ENCODE measurements around the gene SLC25A33.

Gene SLC25A33

DNA sequence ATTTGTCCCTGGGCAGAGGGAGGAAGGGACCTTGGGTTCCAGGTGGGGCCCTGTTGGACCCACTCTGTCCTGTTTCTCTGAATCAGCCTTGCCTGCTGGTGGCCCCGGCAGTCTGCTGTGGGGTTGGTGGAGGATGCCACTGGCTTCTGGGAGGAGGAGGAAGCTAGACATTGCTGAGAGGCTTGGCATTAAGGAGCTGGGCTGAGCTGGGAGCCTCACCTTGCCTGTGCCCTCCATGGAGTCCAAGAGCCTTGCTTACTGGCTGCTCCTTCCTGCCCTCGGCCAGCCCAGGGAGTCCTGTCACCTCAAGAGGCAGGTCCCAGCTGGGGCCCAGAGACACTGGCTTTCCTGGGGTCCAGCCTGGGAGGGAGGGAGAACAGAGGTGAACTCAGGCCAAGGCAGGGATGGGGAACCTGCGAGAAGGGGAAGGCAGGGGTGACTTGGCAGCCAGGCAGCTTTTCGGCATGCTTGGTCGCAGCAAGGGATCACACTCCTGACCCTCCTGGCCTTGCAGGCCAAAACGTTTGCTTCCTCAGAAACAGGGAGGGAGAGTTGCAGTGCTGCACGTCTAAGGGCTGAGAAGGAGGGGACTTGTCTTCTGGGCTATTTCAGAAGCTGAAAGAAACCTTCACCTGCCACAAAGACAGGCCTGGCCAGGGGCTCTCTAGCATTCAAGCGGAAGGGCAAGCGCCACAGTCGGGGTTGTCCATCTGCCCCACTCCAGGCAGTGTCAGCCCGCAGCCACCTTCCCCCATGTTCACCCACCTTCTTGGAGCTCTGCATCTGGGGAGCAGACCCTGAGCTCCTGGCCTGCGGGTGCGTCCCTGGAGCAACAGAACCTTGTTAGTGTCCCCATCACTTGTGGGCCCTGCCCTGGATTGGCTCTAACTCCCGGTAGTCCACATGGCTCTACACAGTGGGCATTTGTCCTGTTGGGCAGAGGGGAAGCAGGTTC, 58.4 kb downstream of the SLC25A33 start:
- Histone ChIP-seq H3K4me3 (ENCODE audit: low read length) (no peak overlapping the region), H3K4me1 (ENCODE audit: control insufficient read depth, insufficient read depth, low read length) (peaks cover 12% of the 10 kb centered on the region), H3K9ac (ENCODE audit: low read depth, low read length) (no peak overlapping the region), H3K36me3 (ENCODE audit: insufficient read depth, low read length) (peaks cover 15% of the 10 kb centered on the region), H3K9me3 (replicated peaks; ENCODE audit: low read length) (no peaks in the 10 kb centered on the region), H3K27me3 (ENCODE audit: control insufficient read depth, insufficient read depth, low read length) (no peaks in the 10 kb centered on the region), H3K4me2 (ENCODE audit: low read length) (no peak overlapping the region)

DNA sequence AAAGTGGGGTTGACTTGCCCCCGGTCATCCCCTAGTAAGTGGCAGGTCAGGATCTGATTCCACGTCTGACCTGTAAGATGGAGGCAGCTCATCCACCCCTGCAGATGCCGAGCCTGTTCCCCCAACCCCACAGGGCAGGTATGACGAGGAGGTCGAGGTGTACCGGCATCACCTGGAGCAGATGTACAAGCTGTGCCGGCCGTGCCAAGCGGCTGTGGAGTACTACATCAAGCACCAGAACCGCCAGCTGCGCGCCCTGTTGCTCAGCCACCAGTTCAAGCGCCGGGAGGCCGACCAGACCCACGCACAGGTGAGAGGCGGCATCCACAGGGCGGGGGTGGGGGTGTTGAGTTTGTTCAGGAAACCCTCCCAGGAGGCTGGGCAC, 59.0 kb downstream of the SLC25A33 start:
- Histone ChIP-seq H3K27me3 (ENCODE audit: control insufficient read depth, insufficient read depth, low read length) (no peaks in the 10 kb centered on the region), H3K36me3 (ENCODE audit: insufficient read depth, low read length) (peaks cover 15% of the 10 kb centered on the region), H3K4me3 (ENCODE audit: low read length) (no peak overlapping the region), H3K9ac (ENCODE audit: low read depth, low read length) (no peak overlapping the region), H3K4me1 (ENCODE audit: control insufficient read depth, insufficient read depth, low read length) (peaks cover 5% of the 10 kb centered on the region), H3K4me2 (ENCODE audit: low read length) (no peak overlapping the region), H3K9me3 (replicated peaks; ENCODE audit: low read length) (no peaks in the 10 kb centered on the region)

DNA sequence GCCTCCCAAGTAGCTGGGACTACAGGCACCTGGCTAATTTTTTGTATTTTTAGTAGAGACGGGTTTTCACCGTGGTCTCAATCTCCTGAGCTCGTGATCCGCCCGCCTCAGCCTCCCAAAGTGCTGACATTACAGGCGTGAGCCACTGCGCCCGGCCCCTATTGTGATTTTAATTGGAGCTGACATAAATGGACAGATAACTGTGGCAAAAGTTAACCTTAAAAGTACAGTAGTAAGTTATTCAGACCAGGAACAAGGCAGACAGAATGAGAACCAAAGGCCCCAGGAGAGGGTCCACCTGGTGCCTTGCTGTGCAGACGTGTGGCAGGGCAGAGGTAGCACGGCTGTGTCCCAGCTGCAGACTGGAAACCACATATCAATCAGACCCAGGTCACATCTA, 60.5 kb downstream of the SLC25A33 start:
- H3K4me3 ChIP-seq (ENCODE audit: low read length) = no peak overlapping the region
- H3K4me2 ChIP-seq (ENCODE audit: low read length) = no peak overlapping the region
- H3K36me3 ChIP-seq (ENCODE audit: insufficient read depth, low read length) = peaks cover 15% of the 10 kb centered on the region
- no peaks in the 10 kb centered on the region for H3K27me3 ChIP-seq (ENCODE audit: control insufficient read depth, insufficient read depth, low read length)
- no peaks in the 10 kb centered on the region for H3K9me3 ChIP-seq (replicated peaks; ENCODE audit: low read length)
- no peaks in the 10 kb centered on the region for H3K4me1 ChIP-seq (ENCODE audit: control insufficient read depth, insufficient read depth, low read length)
- no peak overlapping the region for H3K9ac ChIP-seq (ENCODE audit: low read depth, low read length)

- Histone ChIP-seq H3K9me3 (replicated peaks; ENCODE audit: low read length) (no peaks in the 10 kb centered on the region), H3K4me1 (ENCODE audit: control insufficient read depth, insufficient read depth, low read length) (no peaks in the 10 kb centered on the region), H3K9ac (ENCODE audit: low read depth, low read length) (no peak overlapping the region), H3K36me3 (ENCODE audit: insufficient read depth, low read length) (peaks cover 15% of the 10 kb centered on the region), H3K4me2 (ENCODE audit: low read length) (no peak overlapping the region), H3K4me3 (ENCODE audit: low read length) (no peak overlapping the region), H3K27me3 (ENCODE audit: control insufficient read depth, insufficient read depth, low read length) (no peaks in the 10 kb centered on the region)
These were observed 61.9 kb downstream of the SLC25A33 start for GRCh38 chr1:9600861-9601834.

DNA sequence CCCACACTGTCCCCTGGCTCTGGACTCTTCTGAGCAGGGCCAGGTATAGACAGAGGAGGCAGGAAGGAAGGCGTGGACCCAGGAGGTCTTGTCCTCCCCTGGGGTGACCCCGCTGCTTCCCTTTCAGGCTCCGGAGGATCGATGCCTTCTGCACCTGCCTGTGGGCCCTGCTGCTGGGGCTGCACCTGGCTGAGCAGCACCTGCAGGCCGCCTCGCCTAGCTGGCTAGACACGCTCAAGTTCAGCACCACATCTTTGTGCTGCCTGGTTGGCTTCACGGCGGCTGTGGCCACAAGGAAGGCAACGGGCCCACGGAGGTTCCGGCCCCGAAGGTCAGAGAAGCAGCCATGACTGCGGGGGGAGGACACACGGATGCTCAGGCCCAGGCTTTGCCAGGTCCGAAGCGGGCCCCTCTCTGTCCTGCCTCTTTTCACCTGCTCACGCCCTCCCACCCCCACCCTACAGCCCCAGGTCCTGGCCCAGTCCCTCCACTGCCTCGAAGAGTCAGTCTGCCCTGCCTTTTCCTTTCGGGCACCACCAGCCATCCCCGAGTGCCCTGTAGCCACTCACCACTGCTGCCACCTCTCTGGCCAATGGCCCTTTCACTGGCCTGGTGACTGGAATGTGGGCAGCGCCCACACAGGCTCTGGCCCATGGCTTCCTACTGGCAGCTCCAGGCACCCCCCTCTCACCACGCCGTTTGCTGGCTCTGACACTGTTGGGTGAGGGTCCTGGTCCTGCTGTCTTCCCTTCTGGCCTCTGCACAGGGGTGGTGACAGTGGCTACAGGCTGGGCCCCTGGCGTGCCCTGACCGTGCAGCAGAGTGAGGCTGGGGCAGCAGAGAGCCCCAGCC, 62.9 kb downstream of the SLC25A33 start:
- H3K9ac ChIP-seq (ENCODE audit: low read depth, low read length) = no peak overlapping the region
- H3K4me1 ChIP-seq (ENCODE audit: control insufficient read depth, insufficient read depth, low read length) = no peaks in the 10 kb centered on the region
- H3K4me3 ChIP-seq (ENCODE audit: low read length) = no peak overlapping the region
- no peaks in the 10 kb centered on the region for H3K9me3 ChIP-seq (replicated peaks; ENCODE audit: low read length)
- no peak overlapping the region for H3K4me2 ChIP-seq (ENCODE audit: low read length)
- peaks cover 15% of the 10 kb centered on the region for H3K36me3 ChIP-seq (ENCODE audit: insufficient read depth, low read length)
- no peaks in the 10 kb centered on the region for H3K27me3 ChIP-seq (ENCODE audit: control insufficient read depth, insufficient read depth, low read length)

DNA sequence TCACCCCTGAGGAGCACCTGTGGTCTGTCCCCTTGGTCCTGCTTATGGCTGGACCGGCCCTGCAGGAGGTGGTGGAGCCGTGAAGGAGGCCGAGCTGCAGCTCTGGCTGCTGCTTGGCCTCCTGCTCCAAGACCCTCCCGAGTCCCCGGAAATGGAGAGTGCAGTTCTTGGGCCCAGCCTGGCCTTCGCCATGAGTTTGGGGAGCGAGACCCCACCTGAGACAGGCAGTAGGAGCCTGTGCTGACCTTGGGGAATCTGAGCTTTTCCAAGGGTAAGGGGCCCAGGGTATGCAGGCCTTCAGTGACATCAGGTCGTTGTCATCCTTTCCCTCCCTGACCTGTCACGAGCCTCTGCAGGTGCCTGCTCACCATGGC, 63.5 kb downstream of the SLC25A33 start:
- H3K4me1 ChIP-seq (ENCODE audit: control insufficient read depth, insufficient read depth, low read length) = no peaks in the 10 kb centered on the region
- H3K9ac ChIP-seq (ENCODE audit: low read depth, low read length) = no peak overlapping the region
- H3K9me3 ChIP-seq (replicated peaks; ENCODE audit: low read length) = no peaks in the 10 kb centered on the region
- no peaks in the 10 kb centered on the region for H3K27me3 ChIP-seq (ENCODE audit: control insufficient read depth, insufficient read depth, low read length)
- peaks cover 17% of the 10 kb centered on the region for H3K36me3 ChIP-seq (ENCODE audit: insufficient read depth, low read length)
- H3K4me3 ChIP-seq (ENCODE audit: low read length) = no peak overlapping the region
- no peak overlapping the region for H3K4me2 ChIP-seq (ENCODE audit: low read length)

- no peaks in the 10 kb centered on the region for H3K27me3 ChIP-seq (ENCODE audit: control insufficient read depth, insufficient read depth, low read length)
- H3K9ac ChIP-seq (ENCODE audit: low read depth, low read length) = no peak overlapping the region
- no peak overlapping the region for H3K4me2 ChIP-seq (ENCODE audit: low read length)
- H3K4me1 ChIP-seq (ENCODE audit: control insufficient read depth, insufficient read depth, low read length) = no peaks in the 10 kb centered on the region
- H3K4me3 ChIP-seq (ENCODE audit: low read length) = no peak overlapping the region
- peaks cover 14% of the 10 kb centered on the region for H3K36me3 ChIP-seq (ENCODE audit: insufficient read depth, low read length)
- H3K9me3 ChIP-seq (replicated peaks; ENCODE audit: low read length) = no peaks in the 10 kb centered on the region
These were observed 64.0 kb downstream of the SLC25A33 start for GRCh38 chr1:9603307-9603706.

DNA sequence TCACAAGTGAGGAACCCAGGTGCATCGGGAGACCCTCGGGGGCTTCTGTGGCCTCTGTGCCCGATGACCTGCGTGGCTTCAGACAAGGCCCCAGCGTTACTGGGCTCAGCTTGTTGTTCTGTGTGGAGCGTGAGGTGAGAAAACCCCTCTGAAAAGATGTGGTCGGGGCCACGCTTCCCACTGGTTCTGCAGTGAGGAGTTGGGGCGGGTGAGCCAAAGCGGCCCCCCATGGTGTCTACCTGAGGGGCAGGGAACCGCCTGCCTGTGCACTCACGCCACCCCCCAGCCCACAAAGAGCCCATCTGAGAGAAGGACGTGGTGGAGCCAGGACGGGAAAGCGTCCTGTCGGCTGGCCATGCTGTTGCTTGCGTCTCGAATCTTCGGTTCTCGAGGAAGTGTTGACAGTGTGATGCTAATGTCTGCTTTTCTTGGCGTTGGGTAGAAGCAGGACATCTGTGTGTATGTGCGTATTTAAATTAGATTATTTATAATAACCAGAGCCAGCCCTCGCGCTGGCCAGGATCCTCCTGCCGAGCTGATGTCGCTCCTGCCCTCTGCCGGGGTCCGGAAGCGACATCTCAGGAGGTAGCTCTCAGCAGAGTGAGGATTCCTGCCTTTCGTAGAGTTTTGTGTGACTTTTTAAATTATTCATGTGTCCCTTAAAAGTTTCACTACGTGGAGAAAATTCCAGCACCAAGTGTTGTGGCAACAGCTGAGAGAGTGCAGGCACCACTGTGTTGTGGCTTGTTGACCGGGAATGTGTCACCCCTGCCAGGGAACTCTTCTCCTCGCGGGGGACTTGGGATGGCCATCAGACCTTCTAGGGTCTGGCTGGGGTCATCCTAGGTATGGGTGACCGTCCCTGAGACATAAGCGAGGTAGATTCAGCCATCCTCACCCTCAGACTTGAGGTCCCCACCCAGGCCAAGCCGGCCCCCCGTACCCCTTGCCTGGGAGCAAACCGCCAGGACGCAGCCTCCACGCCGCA, 64.8 kb downstream of the SLC25A33 start:
- no peaks in the 10 kb centered on the region for H3K4me1 ChIP-seq (ENCODE audit: control insufficient read depth, insufficient read depth, low read length)
- H3K36me3 ChIP-seq (ENCODE audit: insufficient read depth, low read length) = peaks cover 12% of the 10 kb centered on the region
- H3K4me3 ChIP-seq (ENCODE audit: low read length) = no peak overlapping the region
- H3K4me2 ChIP-seq (ENCODE audit: low read length) = no peak overlapping the region
- no peak overlapping the region for H3K9ac ChIP-seq (ENCODE audit: low read depth, low read length)
- no peaks in the 10 kb centered on the region for H3K27me3 ChIP-seq (ENCODE audit: control insufficient read depth, insufficient read depth, low read length)
- H3K9me3 ChIP-seq (replicated peaks; ENCODE audit: low read length) = no peaks in the 10 kb centered on the region

DNA sequence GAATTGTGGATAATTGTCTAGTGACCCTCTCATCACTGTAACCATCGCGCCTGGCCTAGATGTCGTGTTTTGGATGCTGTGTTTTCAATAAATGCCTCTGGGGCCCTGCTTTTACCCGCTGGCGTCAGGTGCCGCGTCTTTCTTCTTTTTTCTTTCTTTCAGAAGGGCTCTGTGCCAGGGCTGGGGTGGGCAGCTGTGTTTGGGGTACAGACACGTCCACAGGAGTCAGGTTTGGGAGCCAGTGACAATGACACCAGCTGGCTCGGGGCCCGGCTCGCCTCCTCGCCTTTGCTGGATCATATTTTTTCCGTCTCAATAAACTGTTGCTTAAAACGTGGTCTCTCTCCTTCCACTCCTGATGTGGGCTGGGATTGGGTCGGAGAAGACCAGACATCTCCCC, 65.6 kb downstream of the SLC25A33 start:
- Histone ChIP-seq H3K4me3 (ENCODE audit: low read length) (no peak overlapping the region), H3K9ac (ENCODE audit: low read depth, low read length) (no peak overlapping the region), H3K4me1 (ENCODE audit: control insufficient read depth, insufficient read depth, low read length) (no peaks in the 10 kb centered on the region), H3K27me3 (ENCODE audit: control insufficient read depth, insufficient read depth, low read length) (no peaks in the 10 kb centered on the region), H3K4me2 (ENCODE audit: low read length) (no peak overlapping the region), H3K9me3 (replicated peaks; ENCODE audit: low read length) (no peaks in the 10 kb centered on the region), H3K36me3 (ENCODE audit: insufficient read depth, low read length) (peaks cover 15% of the 10 kb centered on the region)

DNA sequence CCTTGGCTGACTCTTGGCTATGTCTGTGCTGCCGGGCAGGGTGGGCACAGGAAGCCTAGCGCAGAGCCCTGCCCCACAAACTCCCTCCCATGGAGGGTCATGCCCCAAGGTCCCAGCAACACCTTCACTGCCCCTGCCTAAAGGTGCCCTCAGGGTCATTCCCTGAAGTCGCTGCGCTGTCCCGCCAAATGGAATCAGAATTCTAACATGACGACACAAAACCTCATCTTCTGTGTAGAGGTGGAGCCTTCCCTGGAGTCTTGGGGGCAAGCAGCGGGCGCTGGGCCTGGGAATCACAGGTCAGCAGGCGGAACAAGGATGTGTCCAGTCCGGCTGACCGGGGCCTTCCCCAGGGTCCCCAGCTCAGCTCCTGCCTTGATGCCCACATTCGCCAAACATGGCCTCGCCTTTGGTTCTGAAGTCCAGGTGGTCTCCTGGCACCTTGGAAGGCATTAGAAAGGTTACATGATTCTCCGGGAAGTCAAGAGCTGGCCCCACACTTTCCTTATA, 66.7 kb downstream of the SLC25A33 start:
- Histone ChIP-seq H3K4me2 (ENCODE audit: low read length) (no peak overlapping the region), H3K4me3 (ENCODE audit: low read length) (no peak overlapping the region), H3K27me3 (ENCODE audit: control insufficient read depth, insufficient read depth, low read length) (no peaks in the 10 kb centered on the region), H3K36me3 (ENCODE audit: insufficient read depth, low read length) (peaks cover 19% of the 10 kb centered on the region), H3K4me1 (ENCODE audit: control insufficient read depth, insufficient read depth, low read length) (no peaks in the 10 kb centered on the region), H3K9ac (ENCODE audit: low read depth, low read length) (no peak overlapping the region), H3K9me3 (replicated peaks; ENCODE audit: low read length) (no peaks in the 10 kb centered on the region)
